ENCODE results near the gene DPEP2.

DPEP2 gene

GRCh38 chr16:68040506-68041288 is 41.4 kb upstream of the DPEP2 start:
- no peak for TF ChIP-seq FOXP2 (optimal IDR thresholded peaks at IDR 0.05; ENCODE audit: borderline replicate concordance, extremely low read depth, extremely low read length, insufficient read depth)
- TF ChIP-seq REST (IDR thresholded peaks at IDR 0.05; ENCODE audit: insufficient read depth in 1 of 2, low read depth in 2 of 2, low read length in 2 of 2) = no peak
- no peak for TF ChIP-seq POLR2AphosphoS5 (IDR thresholded peaks at IDR 0.05; ENCODE audit: low read depth, low read length)
- no peak for TF ChIP-seq TAF1 (IDR thresholded peaks at IDR 0.05; ENCODE audit: borderline replicate concordance, insufficient read depth, low read length)
- TF ChIP-seq SIN3A (IDR thresholded peaks at IDR 0.05; ENCODE audit: borderline replicate concordance, insufficient read depth, low read length) = no peak

DNA sequence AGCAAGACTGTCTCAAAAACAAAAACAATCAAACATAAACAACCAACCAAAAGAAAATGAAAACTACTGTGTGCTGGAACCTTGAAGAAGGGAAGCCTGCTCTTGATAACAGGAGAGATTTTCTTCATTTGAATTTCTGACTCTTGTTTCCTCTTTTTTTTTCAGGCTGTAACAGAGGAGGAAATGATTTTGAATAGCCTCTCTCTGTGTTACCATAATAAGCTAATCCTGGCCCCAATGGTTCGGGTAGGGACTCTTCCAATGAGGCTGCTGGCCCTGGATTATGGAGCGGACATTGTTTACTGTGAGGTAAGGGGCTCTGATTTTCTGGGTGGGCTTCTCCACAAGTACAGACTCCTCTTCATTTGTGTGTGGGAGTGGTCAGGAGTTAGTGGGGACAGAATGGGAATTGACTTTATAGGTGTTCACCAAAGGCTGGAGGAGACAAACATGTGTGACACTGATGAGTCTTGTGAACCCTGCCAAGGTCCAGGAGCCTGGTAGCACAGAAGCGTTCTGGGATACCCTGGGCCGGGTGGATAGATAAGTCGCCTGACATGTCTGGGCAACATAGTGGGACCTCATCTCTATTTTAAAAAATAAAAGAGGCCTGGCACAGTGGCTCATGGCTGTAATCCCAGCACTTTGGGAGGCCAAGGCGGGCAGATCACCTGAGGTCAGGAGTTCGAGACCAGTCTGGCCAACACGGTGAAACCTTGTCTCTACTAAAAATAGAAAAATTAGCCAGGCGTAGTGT is 38.7 kb upstream of the DPEP2 start:
- TF ChIP-seq FOXP2 (optimal IDR thresholded peaks at IDR 0.05; ENCODE audit: borderline replicate concordance, extremely low read depth, extremely low read length, insufficient read depth) (no peak), POLR2AphosphoS5 (IDR thresholded peaks at IDR 0.05; ENCODE audit: low read depth, low read length) (no peak), TAF1 (IDR thresholded peaks at IDR 0.05; ENCODE audit: borderline replicate concordance, insufficient read depth, low read length) (no peak), SIN3A (IDR thresholded peaks at IDR 0.05; ENCODE audit: borderline replicate concordance, insufficient read depth, low read length) (no peak), REST (IDR thresholded peaks at IDR 0.05; ENCODE audit: insufficient read depth in 1 of 2, low read depth in 2 of 2, low read length in 2 of 2) (no peak)

DNA sequence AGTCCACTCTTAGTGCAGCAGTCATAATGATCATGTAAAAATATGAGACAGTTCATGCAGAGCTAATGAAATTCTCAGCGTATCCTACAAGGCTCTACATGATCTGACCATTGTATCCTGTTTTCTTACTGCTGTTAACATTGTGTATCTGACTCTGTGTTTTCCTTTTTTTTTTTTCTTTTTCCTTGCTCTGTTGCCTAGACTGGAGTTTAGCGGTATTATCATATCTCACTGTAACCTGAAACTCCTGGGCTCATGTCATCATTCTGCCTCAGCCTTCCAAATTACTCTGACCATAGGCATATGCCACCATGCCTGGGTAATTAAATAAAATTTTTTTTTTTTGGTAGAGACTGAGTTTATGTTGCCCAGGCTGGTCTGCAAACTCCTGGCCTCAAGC is 35.9 kb upstream of the DPEP2 start:
- no peak for TF ChIP-seq FOXP2 (optimal IDR thresholded peaks at IDR 0.05; ENCODE audit: borderline replicate concordance, extremely low read depth, extremely low read length, insufficient read depth)
- TF ChIP-seq SIN3A (IDR thresholded peaks at IDR 0.05; ENCODE audit: borderline replicate concordance, insufficient read depth, low read length) = no peak
- no peak for TF ChIP-seq POLR2AphosphoS5 (IDR thresholded peaks at IDR 0.05; ENCODE audit: low read depth, low read length)
- no peak for TF ChIP-seq REST (IDR thresholded peaks at IDR 0.05; ENCODE audit: insufficient read depth in 1 of 2, low read depth in 2 of 2, low read length in 2 of 2)
- no peak for TF ChIP-seq TAF1 (IDR thresholded peaks at IDR 0.05; ENCODE audit: borderline replicate concordance, insufficient read depth, low read length)

- no peak for TF ChIP-seq SIN3A (IDR thresholded peaks at IDR 0.05; ENCODE audit: borderline replicate concordance, insufficient read depth, low read length)
- no peak for TF ChIP-seq FOXP2 (optimal IDR thresholded peaks at IDR 0.05; ENCODE audit: borderline replicate concordance, extremely low read depth, extremely low read length, insufficient read depth)
- TF ChIP-seq REST (IDR thresholded peaks at IDR 0.05; ENCODE audit: insufficient read depth in 1 of 2, low read depth in 2 of 2, low read length in 2 of 2) = no peak
- no peak for TF ChIP-seq TAF1 (IDR thresholded peaks at IDR 0.05; ENCODE audit: borderline replicate concordance, insufficient read depth, low read length)
- TF ChIP-seq POLR2AphosphoS5 (IDR thresholded peaks at IDR 0.05; ENCODE audit: low read depth, low read length) = no peak
Measured at GRCh38 chr16:68033101-68033500, 33.8 kb upstream of the DPEP2 start.

Data from PFSK-1 (cell line).